GM21447 (cell line): ENCODE measurements around the gene RNF220.
"Not testable (repeated sequence)": the region's sequence is repeated elsewhere in the genome, so short reads cannot be mapped to it uniquely, and the experiment has no call there.

Source experiments
- ATAC-seq: cut with Tn5 transposase; IDR thresholded peaks from one replicate; pipeline ENCODE4 v1.9.1; 2021; ENCODE audit not compliant: unreplicated experiment

The RNF220 gene

DNA sequence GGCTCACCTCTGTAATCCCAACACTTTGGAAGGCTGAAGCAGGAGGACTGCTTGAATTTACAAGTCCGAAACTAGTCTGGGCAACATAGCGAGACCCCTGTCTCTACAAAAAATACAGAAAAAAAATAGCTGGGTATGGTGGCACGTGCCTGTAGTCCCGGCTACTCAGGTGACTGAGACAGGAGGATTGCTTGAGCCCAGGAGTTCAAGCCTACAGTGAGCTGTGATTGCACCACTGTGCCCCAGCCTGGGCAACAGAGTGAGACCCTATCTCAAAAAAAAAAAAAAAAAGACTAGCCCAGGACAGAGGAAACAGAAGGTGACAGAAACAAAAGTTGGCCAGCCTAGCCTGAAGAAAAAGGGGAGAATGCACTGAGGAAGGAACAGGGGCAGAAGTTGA is 290.6 kb downstream of the RNF220 start:
- ATAC-seq = no peak

DNA sequence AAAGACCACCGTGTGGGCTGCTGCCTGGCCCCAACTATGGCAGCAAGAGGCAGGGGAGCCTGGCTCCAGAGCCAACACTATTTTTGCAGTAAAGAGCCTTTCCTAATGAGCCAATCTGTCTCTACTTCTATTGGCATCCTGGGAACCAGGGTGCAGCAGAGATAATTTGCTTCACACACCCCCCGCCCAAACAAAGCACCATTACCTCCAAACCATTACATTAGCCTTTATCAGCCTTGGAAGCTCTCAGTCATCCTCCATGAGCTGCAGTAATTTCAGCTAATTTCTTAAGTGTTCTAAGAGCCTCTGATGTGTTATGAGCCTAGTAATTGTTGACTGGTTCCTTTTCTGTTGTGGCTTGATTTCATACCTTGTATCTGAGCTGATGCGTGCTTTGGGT is 291.0 kb downstream of the RNF220 start:
- no peak for ATAC-seq

DNA sequence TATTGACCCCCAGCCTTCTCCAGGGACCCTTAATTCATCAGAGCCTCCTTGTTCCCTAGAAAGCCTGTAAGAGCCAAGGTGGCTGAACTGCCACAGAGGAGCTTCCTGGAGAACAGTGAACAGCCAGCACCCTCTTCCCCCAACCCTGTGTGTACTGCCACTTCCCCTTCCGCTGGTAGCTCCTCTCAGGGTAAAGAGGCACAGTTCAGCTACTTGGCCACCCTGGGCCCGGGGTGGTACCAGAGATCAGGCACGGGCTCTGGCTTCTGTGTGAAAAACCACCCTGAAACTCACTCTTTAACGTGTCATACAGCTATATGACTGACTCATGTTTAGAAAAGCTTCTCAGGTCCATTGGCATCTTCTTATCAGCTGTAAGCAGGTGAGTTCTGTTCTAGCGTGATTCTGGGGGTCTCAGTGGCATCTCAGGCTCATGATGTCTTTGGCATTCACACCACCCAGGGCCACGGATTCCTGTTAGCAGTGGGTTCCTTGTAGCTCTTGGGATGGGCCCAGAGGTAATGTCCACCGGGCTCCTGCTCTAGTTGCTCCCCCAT is 291.8 kb downstream of the RNF220 start:
- ATAC-seq = no peak

DNA sequence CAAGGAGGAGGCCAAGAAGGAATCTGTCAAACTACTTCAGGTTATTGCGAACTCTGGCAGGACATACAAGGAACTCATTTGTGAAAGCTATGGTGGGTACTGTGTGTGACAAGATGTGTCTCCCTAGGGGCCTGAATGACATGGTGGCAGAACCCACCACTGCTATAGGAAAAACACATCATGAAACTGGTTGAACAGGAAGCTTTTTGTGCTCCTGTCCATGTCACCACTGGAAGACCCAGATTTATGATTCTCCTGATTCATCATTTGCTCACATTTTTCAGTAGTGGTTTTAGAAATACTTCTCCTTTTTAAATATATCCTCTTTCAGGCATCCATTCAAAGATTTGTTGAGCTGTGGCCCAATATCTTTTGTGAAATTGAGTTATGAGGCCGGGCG is 293.1 kb downstream of the RNF220 start:
- no peak for ATAC-seq

- not testable (repeated sequence) for ATAC-seq
Observed at GRCh38 chr1:44699375-44699774, 294.3 kb downstream of the RNF220 start.

- no peak for ATAC-seq
Observed at GRCh38 chr1:44700573-44700972, 295.5 kb downstream of the RNF220 start.

DNA sequence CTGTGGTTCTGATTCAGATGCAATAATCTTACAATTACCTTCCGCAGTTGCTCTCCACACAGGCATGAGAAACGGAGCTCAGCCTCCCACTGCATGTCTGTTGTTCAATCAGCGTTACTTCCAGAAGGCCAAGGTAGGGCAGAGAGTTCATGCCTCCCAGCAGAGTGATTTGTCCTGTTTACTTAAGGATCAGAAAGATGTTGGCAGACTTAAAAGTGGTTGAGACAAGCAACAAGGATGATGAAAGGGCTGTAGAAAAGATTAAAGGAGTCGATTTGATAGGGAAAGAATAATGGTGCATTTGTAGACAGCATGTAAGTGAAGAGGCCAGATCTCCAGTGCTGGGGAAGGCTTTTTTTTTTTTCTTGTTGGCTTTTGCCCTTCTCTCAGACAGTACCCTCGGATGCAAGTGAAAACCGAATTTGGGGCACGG is 296.1 kb downstream of the RNF220 start:
- no peak for ATAC-seq
